ENCODE results near the gene CELF2.

The CELF2 gene

DNA sequence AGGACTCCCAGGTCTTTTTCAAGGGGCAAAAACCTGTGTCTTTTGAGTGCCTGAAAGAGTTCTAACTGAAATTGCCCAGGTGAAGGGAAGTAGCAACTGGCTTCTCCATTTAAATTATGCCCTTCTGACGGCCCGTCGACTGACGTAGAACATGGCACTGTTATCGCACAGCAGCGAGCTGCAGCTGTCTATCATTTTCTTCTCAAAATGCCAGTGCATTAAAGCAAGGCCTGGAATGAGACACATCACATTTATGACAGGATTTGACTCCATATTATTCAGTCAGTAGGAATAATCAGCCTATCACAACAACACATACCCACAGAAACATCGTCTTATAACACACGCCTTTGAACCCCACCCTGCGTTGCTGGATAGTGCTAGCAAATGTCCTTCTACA is 69.7 kb downstream of the CELF2 start:
- H2AFZ ChIP-seq (ENCODE audit: low read depth, low read length), result no peak overlapping the region
- H3K4me3 ChIP-seq (ENCODE audit: low read length), result no peak overlapping the region
- peaks cover 7% of the 10 kb centered on the region for H3K4me1 ChIP-seq (ENCODE audit: insufficient read depth, low read length)
- H3K36me3 ChIP-seq (ENCODE audit: insufficient read depth, low read length), result no peaks in the 10 kb centered on the region
- no peaks in the 10 kb centered on the region for H3K9me3 ChIP-seq (ENCODE audit: low read length)
- no peaks in the 10 kb centered on the region for H3K27me3 ChIP-seq (ENCODE audit: insufficient read depth, low read length)

DNA sequence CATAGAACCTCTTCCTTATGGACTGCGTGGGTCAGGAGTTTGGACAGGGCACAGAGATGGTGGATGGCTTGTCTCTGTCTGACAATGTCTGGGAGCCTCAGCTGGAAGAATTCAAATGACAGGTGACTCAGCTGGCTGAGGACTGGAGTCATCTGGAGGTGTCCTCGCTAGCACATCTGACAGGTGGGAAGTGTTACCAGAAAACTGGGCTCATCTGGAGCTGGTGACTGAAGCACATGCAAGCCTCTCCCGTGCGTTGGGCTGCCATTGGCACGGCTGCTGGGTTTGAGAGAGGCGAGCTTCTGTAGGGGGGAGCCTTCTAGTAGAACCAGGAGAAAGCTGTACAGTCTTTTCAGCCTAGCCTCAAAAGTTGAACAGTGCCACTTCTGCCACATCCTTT is 71.0 kb downstream of the CELF2 start:
- no peaks in the 10 kb centered on the region for H3K27me3 ChIP-seq (ENCODE audit: insufficient read depth, low read length)
- H3K4me1 ChIP-seq (ENCODE audit: insufficient read depth, low read length), result peaks cover 7% of the 10 kb centered on the region
- H2AFZ ChIP-seq (ENCODE audit: low read depth, low read length), result no peak overlapping the region
- H3K36me3 ChIP-seq (ENCODE audit: insufficient read depth, low read length), result no peaks in the 10 kb centered on the region
- no peak overlapping the region for H3K4me3 ChIP-seq (ENCODE audit: low read length)
- no peaks in the 10 kb centered on the region for H3K9me3 ChIP-seq (ENCODE audit: low read length)

DNA sequence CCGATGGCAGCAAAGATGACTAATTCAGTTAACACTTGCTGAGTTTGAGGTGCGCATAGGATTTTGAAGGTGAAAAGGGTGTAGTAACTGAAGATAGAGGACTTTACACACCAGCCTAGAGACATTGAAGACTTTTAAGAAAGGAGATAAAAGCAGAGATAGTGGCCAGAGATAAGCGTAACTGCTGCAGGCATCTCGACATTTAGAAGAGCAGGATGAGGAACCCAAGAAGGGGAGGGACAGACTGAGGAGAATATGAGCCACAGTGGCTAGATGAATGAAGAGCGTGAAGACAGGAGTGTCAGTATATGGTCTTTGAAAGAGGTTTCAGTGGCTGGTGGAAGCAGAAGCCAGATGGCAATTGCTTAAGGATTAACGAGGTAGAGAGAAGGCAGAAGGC is 71.6 kb downstream of the CELF2 start:
- Histone ChIP-seq H3K4me1 (ENCODE audit: insufficient read depth, low read length) (peaks cover 13% of the 10 kb centered on the region), H3K4me3 (ENCODE audit: low read length) (no peak overlapping the region), H2AFZ (ENCODE audit: low read depth, low read length) (no peak overlapping the region), H3K36me3 (ENCODE audit: insufficient read depth, low read length) (no peaks in the 10 kb centered on the region), H3K9me3 (ENCODE audit: low read length) (no peaks in the 10 kb centered on the region), H3K27me3 (ENCODE audit: insufficient read depth, low read length) (no peaks in the 10 kb centered on the region)

DNA sequence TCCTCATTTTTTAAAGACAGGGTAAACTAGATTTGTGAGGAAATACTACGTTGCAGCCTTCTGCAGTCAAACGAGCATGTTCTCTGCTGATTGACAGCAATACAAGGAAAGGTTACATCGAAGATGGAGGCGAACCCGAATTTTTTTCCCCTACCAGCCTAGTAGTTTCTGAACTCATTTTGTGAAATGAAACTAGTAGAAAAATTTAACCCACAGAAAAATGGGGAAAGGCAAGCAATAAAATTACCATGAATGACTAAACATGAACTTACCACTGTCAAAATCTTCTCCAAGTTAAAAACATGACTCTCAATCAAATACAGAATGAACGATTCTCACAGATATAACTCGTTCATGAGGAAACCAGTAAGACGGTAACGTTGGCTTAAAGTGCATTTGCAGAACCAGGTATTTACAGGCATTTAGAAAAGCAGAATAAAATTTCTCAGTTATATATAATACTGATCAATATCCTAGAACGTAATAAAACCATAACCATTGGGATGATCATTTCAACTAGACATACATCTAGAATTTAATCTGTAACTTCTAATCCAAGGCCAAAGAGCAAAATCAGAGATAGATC is 73.9 kb downstream of the CELF2 start:
- Histone ChIP-seq H3K9me3 (ENCODE audit: low read length) (no peaks in the 10 kb centered on the region), H3K4me3 (ENCODE audit: low read length) (no peak overlapping the region), H3K27me3 (ENCODE audit: insufficient read depth, low read length) (no peaks in the 10 kb centered on the region), H3K4me1 (ENCODE audit: insufficient read depth, low read length) (peaks cover 20% of the 10 kb centered on the region), H3K36me3 (ENCODE audit: insufficient read depth, low read length) (no peaks in the 10 kb centered on the region), H2AFZ (ENCODE audit: low read depth, low read length) (no peak overlapping the region)

DNA sequence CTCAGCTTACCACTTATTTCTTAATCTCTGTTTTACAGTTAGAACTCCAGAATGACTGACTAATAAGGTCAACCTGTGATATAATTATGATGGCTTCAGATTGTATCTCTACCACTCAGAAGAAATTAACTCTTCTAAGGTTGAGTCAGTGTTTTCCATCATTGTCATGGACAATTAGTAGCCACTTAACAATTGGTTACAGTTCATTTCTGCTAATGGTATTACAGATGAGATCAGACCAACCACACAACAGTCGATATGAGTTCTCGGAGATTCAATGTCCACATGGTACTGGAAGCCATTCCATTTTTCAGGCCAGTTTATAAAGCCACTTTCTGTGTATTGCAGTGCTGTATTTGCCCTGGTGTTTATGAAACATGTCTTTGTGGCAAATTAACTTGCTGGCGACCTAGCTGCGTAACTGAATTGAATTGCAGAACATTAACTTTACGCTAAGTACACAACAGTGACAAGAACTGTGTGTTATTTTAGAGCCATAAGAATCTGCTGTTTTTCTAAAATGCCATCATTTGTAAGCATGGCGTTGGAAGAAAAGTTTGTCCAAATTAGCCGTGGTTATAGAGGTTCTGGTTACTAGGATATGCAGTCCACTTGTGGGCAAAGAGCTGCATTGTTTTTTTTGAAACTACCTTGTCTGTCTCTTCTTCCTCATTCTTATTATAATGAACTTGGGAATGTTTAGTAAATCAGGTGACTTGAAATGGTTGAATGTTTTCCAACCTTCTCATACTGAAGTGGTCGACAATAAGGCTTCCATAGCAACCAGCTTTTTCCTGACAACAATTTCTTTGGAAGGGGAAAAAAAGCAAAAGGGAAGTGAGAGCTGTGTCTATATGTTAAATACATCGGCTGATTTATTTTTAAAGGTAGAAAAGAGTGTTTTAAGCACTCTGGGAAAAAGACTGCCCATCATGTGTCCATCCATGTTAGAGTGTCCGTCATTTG is 76.4 kb downstream of the CELF2 start:
- H3K9me3 ChIP-seq (ENCODE audit: low read length), result peaks cover 3% of the 10 kb centered on the region
- no peak overlapping the region for H2AFZ ChIP-seq (ENCODE audit: low read depth, low read length)
- no peaks in the 10 kb centered on the region for H3K27me3 ChIP-seq (ENCODE audit: insufficient read depth, low read length)
- H3K4me1 ChIP-seq (ENCODE audit: insufficient read depth, low read length), result peaks cover 22% of the 10 kb centered on the region
- H3K36me3 ChIP-seq (ENCODE audit: insufficient read depth, low read length), result no peaks in the 10 kb centered on the region
- no peak overlapping the region for H3K4me3 ChIP-seq (ENCODE audit: low read length)

DNA sequence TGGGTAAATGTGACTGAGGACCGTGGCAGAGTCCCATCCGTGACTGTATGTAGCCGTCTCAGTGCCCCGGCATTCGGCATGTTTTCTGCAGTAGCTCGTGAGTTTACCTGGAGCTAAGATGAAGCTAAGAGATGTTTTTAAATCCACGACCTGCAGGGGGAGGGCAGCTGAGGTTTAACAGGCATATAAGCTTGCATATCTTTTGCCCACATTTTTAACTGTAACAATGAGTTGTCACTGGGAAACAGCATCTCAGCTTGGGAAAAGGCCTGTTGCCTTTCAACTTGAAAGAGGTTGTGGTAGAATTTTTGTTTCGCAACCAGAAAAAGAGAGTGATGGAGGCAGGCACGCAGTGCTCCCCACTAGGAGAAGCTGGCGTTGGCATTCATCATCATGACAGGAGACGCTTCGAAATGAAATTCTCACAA is 77.7 kb downstream of the CELF2 start:
- Histone ChIP-seq H2AFZ (ENCODE audit: low read depth, low read length) (no peak overlapping the region), H3K4me3 (ENCODE audit: low read length) (no peak overlapping the region), H3K27me3 (ENCODE audit: insufficient read depth, low read length) (no peaks in the 10 kb centered on the region), H3K9me3 (ENCODE audit: low read length) (peaks cover 3% of the 10 kb centered on the region), H3K36me3 (ENCODE audit: insufficient read depth, low read length) (no peaks in the 10 kb centered on the region), H3K4me1 (ENCODE audit: insufficient read depth, low read length) (peaks cover 22% of the 10 kb centered on the region)

DNA sequence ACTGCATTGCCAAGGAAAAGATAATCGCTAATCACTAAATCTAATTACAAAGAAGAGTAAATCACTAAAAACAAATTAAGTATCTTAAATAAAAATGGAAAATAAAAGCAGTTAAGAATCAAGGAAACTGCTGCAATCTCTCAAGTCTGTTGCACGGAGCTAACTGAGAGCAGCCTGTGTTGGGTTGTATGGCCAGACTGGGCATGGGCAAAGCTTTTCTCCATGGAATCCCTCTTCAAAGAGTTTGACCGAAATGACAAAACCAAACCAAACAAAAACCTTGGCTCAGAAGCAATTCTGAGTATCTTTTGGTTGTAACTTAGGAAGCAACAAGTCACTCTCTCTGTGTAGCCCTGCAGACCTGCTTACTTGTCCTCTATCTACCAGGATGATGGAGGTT is 78.8 kb downstream of the CELF2 start:
- H3K4me3 ChIP-seq (ENCODE audit: low read length), result no peak overlapping the region

DNA sequence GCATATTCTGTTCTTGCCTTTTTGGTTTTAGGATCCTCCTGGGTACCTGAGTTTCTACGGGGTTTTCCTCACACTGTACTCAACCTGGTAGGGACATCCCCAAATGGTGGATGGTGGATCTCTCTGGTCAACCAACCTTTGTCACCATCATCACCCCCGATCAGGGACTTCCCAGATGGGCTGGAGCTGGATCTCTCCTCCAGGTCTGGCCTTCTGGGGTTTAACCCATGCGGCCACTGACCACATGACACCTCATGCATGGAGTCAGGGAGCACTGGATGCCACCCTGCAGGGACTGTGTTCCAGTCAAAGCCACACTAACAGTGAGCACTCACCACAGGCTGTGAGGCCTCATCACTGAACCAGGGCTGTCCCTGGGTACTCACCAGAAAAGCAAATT is 80.0 kb downstream of the CELF2 start:
- Histone ChIP-seq H3K9me3 (ENCODE audit: low read length) (peaks cover 3% of the 10 kb centered on the region), H3K4me1 (ENCODE audit: insufficient read depth, low read length) (peaks cover 22% of the 10 kb centered on the region), H3K4me3 (ENCODE audit: low read length) (no peak overlapping the region), H3K27me3 (ENCODE audit: insufficient read depth, low read length) (no peaks in the 10 kb centered on the region), H3K36me3 (ENCODE audit: insufficient read depth, low read length) (no peaks in the 10 kb centered on the region), H2AFZ (ENCODE audit: low read depth, low read length) (no peak overlapping the region)

More for the DNA sequence above, 78.8 kb downstream of the CELF2 start:
- Histone ChIP-seq H3K4me1 (ENCODE audit: insufficient read depth, low read length) (peaks cover 22% of the 10 kb centered on the region), H3K9me3 (ENCODE audit: low read length) (peaks cover 3% of the 10 kb centered on the region), H3K27me3 (ENCODE audit: insufficient read depth, low read length) (no peaks in the 10 kb centered on the region), H3K36me3 (ENCODE audit: insufficient read depth, low read length) (no peaks in the 10 kb centered on the region), H2AFZ (ENCODE audit: low read depth, low read length) (no peak overlapping the region)

DNA sequence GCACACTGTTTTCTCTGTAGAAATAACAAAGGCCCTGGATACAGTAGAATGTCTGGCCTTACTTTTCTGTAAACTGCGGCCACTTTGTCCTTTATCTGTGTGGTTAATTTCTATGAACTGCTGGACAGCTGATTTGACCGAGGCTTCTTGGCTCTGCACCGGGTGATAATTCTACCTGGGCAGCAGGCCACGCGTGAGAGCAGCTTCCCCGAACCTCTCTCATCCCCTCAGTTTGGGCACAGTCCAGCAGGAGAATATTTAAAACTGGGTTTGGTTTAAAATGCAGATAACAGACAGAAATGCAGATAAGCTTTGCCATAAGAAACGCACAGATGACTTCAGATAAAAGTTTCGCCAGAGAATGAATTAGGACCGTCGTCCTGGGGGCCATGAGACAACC is 81.0 kb downstream of the CELF2 start:
- no peaks in the 10 kb centered on the region for H3K36me3 ChIP-seq (ENCODE audit: insufficient read depth, low read length)
- peaks cover 22% of the 10 kb centered on the region for H3K4me1 ChIP-seq (ENCODE audit: insufficient read depth, low read length)
- peaks cover 3% of the 10 kb centered on the region for H3K9me3 ChIP-seq (ENCODE audit: low read length)
- H3K4me3 ChIP-seq (ENCODE audit: low read length), result no peak overlapping the region
- H3K27me3 ChIP-seq (ENCODE audit: insufficient read depth, low read length), result no peaks in the 10 kb centered on the region
- no peak overlapping the region for H2AFZ ChIP-seq (ENCODE audit: low read depth, low read length)

DNA sequence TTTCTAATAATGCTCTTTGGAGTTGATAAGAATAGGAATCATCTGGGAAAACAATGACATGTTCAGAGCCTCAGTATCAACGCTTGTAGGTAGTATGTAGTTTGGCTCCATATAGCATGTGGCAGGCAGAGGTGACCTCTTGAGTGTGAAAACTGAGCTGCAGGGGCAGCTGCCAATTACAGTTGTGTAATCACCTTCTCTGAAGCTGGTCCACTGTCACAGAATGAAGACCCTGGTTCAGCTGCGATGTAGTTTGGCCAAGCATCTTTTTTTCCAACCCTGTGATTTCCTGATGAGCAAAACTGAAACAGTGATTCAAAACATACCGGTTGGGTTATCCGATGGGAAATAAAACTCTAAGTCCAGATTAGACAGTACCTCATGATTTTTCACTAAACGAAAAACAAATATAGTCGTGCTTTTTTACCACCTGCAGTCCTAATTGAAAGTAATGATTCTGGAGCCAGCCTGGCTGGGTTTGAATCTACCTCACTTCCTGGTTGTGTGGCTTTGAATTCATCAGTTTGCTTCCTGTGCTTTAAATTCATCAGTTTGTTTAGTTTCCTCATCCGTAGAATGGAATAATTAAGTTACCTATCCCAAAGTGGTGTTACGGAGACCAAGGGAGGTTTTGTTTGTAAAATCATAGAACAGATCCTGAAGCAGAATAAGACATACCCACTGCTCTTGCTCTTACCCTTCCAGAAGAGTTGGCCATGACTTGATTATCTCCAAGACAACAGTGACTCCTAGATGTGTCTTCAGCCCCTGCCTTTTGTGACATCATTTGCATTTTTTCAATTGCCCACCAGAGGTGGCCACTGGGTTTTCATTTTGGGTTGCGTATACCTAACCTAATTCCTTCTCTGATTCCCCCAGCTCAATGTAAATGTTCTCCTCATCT is 87.4 kb downstream of the CELF2 start:
- no peak overlapping the region for H2AFZ ChIP-seq (ENCODE audit: low read depth, low read length)
- no peak overlapping the region for H3K4me3 ChIP-seq (ENCODE audit: low read length)
- no peaks in the 10 kb centered on the region for H3K36me3 ChIP-seq (ENCODE audit: insufficient read depth, low read length)
- peaks cover 3% of the 10 kb centered on the region for H3K9me3 ChIP-seq (ENCODE audit: low read length)
- peaks cover under 1% of the 10 kb centered on the region for H3K4me1 ChIP-seq (ENCODE audit: insufficient read depth, low read length)
- no peaks in the 10 kb centered on the region for H3K27me3 ChIP-seq (ENCODE audit: insufficient read depth, low read length)

DNA sequence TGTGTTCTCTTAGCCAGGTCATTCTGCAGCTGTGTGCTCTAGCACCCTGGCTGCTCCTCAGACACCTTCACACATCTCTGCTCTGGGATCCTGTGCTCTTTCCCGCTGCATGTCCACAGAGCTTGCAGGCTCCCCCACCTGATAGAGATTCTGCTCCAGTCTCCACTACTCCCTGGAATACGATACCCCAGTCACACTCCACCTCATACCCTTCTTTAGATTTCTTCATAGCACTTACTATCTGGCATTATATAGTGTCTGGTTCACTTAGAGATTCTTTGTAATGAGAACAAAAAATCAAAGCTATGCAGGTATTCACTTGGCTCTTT is 88.0 kb downstream of the CELF2 start:
- H3K27me3 ChIP-seq (ENCODE audit: insufficient read depth, low read length), result no peaks in the 10 kb centered on the region
- H3K9me3 ChIP-seq (ENCODE audit: low read length), result peaks cover 3% of the 10 kb centered on the region
- no peak overlapping the region for H2AFZ ChIP-seq (ENCODE audit: low read depth, low read length)
- H3K4me3 ChIP-seq (ENCODE audit: low read length), result no peak overlapping the region
- H3K36me3 ChIP-seq (ENCODE audit: insufficient read depth, low read length), result no peaks in the 10 kb centered on the region
- H3K4me1 ChIP-seq (ENCODE audit: insufficient read depth, low read length), result peaks cover 7% of the 10 kb centered on the region

DNA sequence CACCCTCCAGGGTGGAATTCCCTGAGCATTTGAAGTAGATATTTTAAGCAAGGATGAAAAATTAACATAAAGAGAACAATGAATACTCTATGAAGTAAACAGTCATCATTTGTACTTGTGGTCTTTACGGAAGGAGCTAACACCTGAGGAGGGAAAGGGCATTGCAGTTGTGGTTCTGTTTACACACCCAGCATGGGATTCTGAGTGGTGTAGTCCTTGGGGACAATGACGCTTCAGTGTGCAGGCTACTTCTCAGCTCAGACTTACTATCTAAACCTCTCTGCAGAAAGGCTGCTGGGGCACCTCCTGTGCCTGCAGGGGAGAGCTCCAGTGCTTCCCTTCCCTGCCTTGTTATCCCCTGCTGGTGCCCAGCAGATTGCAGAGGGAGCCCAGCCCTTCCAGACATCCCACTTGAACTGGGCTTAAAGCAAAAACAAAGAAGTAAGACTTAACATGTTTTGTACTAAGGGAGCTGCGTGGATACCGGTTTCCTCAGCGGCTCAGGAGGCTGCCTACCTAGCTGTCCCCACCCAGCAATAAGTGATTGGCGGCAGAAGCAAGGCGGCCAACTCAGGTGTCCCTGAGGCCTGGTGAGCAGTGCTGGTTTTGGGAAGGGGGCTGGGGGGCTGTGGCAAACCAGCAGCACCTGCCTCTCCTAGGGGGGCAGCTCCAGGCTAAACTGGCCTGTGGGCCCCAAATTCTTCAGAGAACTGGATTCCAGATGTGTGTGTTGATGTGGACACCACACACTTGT is 89.1 kb downstream of the CELF2 start:
- Histone ChIP-seq H3K27me3 (ENCODE audit: insufficient read depth, low read length) (no peaks in the 10 kb centered on the region), H3K4me1 (ENCODE audit: insufficient read depth, low read length) (peaks cover 16% of the 10 kb centered on the region), H2AFZ (ENCODE audit: low read depth, low read length) (no peak overlapping the region), H3K36me3 (ENCODE audit: insufficient read depth, low read length) (no peaks in the 10 kb centered on the region), H3K4me3 (ENCODE audit: low read length) (no peak overlapping the region), H3K9me3 (ENCODE audit: low read length) (peaks cover 3% of the 10 kb centered on the region)

All from neuron (in vitro differentiated cells).